GM21576 (cell line): ENCODE measurements around the gene RITA1.

Experiments used
- ATAC-seq: cut with Tn5 transposase; IDR thresholded peaks from one replicate; pipeline ENCODE4 v1.9.1; 2021; ENCODE audit warnings: mild to moderate bottlenecking, moderate library complexity; ENCODE audit not compliant: unreplicated experiment

RITA1 gene

GRCh38 chr12:113152835-113153814 lies 32.4 kb upstream of the RITA1 start:
- ATAC-seq: peak; percentile 70

- ATAC-seq: no peak
These were observed 31.1 kb upstream of the RITA1 start for GRCh38 chr12:113154351-113154973.

DNA sequence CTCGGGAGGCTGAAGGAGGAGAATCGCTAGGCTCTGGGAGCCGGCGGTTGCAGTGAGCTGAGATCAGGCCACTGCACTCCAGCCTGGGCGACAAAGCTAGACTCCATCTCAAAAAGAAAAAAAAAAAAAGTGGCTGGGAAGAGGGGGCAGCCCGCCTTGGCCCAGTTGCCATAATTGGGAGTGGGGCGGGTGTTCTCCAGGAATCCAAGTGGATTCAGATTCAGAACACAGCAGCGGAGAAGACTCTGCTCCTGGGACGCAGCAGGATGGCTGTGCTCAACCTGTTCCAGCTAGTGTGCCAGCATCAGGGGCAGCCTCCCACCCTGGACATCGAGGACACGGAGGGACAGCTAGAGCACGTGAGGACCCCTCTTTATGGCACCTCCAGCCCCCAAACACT lies 30.5 kb upstream of the RITA1 start:
- no peak for ATAC-seq

DNA sequence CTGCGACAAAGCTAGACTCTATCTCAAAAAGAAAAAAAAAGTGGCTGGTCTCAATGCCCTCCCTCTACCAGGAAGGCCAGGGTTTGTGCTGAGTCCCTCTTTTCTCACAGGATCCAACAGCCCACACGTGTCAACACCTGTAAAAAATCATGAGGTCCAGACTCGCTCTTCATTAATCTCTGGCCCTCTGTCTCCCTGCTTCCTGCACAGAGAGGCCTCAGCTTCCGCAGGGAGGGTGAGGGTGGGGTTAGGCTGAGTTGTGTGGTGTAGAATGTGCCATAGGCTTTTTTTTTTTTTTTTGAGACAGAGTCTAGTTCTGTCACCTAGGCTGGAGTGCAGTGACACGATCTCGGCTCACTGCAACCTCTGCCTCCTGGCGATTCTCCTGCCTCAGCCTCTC lies 29.9 kb upstream of the RITA1 start:
- ATAC-seq: no peak

- ATAC-seq: no peak
These were observed 28.2 kb upstream of the RITA1 start for GRCh38 chr12:113157218-113157859.

DNA sequence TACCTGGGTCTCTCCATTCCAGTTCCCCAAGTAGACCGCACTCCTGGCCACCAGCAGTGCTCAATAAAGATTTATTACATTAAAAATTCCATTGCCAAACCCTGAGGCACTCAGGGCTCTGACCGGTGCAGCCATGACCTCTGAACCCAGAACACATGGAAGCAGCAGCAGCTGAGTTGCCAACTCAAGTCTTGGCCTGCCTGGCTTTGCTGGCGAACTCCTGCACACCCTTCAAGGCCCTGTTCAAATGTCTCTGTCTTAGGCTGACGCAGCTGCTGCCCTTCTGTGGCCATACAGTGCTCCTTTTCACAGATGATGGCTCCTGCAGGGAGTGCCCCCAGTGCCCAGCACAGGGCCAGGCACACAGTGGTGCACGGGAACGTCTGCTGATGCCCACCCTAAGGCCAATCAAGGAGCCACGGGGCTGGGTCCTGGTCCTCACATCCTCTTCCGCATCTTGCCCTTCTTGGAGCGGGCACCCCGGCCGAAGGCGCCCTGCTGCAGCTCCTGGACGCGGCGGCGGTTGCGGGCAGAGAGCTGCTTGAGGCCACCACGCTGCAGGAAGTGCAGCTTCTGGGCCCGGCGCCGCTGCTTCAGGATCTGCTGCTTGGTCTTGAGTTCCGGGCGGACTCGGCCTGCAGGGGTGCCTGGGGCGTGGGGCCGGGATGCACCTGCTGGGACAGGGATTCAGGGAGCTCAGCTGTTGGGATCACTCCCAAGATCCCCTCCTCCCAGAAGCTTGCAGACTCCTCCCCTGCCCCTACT lies 26.9 kb upstream of the RITA1 start:
- ATAC-seq: no peak

GRCh38 chr12:113159937-113160336 lies 25.6 kb upstream of the RITA1 start:
- ATAC-seq: no peak

GRCh38 chr12:113161415-113162016 lies 24.0 kb upstream of the RITA1 start:
- no peak for ATAC-seq

DNA sequence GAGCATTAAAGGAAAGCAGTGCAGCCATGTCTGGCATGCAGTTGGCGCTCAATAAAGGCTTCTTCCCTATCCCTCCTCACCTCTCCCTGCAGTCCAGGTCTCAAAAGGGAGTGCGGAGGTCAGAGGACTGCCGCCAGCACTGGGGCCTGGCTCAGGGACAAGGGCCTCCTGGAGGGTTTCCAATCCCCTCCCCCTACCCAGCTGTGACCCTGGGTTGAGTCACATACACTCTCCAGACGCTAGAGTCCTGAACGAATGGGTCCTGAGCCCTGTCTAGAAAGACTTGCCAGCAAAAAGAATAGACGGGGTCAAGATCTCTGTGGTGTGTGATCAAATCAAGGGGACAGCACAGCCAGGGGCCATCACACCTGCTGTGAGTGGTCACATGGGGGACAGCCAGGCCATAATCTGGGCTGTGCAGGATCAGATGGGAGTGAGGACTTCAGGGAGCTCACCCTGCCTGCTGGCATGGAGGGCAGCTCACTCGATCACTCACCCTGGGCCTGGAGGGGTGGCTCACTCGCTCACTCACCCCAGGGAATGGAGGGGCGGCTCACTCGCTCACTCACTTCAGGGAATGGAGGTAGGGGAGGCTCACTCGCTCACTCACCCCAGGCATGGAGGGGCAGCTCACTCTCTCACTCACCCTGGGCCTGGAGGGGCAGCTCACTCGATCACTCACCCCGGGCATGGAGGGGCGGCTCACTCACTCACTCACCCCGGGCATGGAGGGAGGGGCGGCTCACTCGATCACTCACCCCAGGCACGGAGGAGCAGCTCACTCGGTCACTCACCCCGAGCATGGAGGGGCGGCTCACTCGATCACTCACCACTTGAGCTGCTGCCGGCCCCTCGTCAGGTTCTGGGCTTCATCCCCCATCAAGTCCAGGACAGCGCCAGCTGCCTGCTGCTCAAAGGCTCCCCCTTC lies 23.2 kb upstream of the RITA1 start:
- no peak for ATAC-seq

DNA sequence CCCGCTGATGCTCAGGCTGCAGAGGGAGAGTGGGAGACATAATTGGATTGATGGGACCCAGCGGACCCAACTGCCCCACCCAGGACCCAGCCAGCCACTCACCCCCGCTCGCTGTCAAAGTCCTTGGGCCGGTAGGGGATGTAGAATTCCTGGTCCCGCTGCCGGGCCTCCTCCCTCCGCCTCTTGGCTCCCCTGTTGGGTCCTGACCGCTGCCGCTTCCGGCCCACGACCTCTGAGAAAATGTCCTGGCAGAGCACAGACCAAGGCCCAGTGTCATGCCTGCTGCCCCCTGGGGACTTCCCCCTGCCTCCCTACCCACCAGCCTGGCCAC lies 22.5 kb upstream of the RITA1 start:
- no peak for ATAC-seq

- ATAC-seq: no peak
These were observed 21.5 kb upstream of the RITA1 start for GRCh38 chr12:113164014-113164413.

- no peak for ATAC-seq
These were observed 19.7 kb upstream of the RITA1 start for GRCh38 chr12:113165521-113166450.

DNA sequence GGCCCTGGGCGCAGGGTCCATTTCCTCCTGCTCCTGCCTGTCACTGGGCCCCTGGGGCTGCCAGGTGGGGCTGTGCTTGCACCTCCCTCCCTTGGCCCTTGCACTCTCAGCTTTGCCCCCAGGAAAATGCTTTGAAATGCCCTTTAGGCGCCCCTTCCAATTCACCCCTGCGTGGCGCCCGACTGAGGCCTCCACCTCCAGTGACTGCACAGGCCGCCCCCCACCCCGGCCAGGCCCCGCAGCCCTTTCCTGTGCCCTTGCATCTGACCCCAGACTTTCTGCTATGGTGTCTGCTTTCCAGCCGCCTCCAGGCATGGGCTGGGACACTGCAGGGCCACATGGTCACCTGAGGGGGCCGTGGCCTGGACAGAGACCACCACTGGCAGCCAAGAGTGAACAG lies 17.7 kb upstream of the RITA1 start:
- ATAC-seq: no peak

DNA sequence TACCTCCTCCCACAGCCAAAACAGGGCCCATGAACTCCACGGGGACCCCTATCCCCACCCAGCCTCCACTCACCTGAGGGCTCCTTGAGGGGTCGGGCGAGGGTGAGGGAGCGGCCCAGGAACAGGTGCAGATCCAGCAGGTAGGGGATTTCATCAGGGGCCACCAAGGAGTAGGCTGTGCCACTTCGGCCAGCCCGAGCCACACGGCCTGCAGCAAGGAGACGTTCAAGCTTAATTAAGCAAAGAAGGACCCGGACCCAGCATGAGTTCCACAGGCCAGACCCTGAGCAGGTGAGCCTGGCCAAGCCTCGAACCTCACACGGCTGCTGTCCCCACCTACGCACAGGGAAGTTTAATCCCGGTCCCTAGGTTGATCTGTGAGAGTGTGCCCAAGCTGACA lies 15.8 kb upstream of the RITA1 start:
- ATAC-seq: no peak

- no peak for ATAC-seq
These were observed 15.1 kb upstream of the RITA1 start for GRCh38 chr12:113170457-113170856.

DNA sequence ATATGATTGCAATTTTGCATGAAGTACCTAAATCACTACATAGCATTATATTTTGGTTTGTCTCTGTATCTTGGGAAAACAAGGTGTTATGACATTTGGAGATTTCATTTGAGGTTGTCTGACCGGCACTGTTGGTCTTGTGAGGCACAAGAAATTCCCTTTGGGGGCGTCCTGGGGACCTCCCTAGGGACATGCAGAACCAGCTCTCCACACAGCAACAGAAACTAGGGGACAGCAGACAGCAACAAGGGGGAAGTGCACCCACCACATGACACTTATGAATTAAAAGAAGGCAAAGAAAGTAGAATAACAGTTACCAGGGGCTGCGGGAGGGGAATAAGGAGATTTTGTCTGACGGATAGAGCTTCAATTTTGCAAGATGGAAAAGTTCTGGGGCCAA lies 14.6 kb upstream of the RITA1 start:
- no peak for ATAC-seq

GRCh38 chr12:113171543-113171942 lies 14.0 kb upstream of the RITA1 start:
- ATAC-seq: no peak

GRCh38 chr12:113172185-113172584 lies 13.3 kb upstream of the RITA1 start:
- no peak for ATAC-seq
